ENCODE measurements around the gene RASSF1. TPM values are rescaled to one million over a fixed set of nuclear protein-coding genes. Genes with fewer than 3 reads are reported as not detected.

The RASSF1 gene
- total and polyA plus RNA-seq, 10 of the 15 experiments (the other 5 are each of a cell fraction or from before 2014, with no cell fraction given): 4.4 to 59.6 (median 37.2) TPM

- FAIRE-seq (no peak), ATAC-seq (no peak), DNase-seq (ENCODE audit: low read depth, low spot score) (no peak)
- Histone ChIP-seq H4K20me1 (ENCODE audit: control insufficient read depth, insufficient read depth) (no peaks in the 10 kb centered on the region), H3K27ac (ENCODE audit: control insufficient read depth, insufficient read depth) (peak overlapping the region; percentile 69; the same call in 1 of the 2 replicates), H3K9me3 (replicated peaks; ENCODE audit: control insufficient read depth, insufficient read depth, low read length) (no peaks in the 10 kb centered on the region), H3K4me1 (ENCODE audit: control insufficient read depth, insufficient read depth, low read length) (peaks cover 5% of the 10 kb centered on the region), H3K79me2 (ENCODE audit: control insufficient read depth, insufficient read depth, low read length) (peaks cover 14% of the 10 kb centered on the region), H3K4me2 (ENCODE audit: control insufficient read depth, insufficient read depth) (peak overlapping the region; percentile 93), H3K9ac (ENCODE audit: control insufficient read depth, insufficient read depth, low read length) (peak overlapping the region; percentile 98), H3K36me3 (ENCODE audit: control insufficient read depth in 2 of 2, insufficient read depth in 2 of 2, low read length in 1 of 2) (peaks cover 16 to 25% of the 10 kb centered on the region in 2 experiments), H3K4me3 (peak overlapping the region; percentile 90), H2AFZ (ENCODE audit: control insufficient read depth, low read depth, low read length) (no peak overlapping the region), H3K27me3 (replicated peaks in 1 of 2; ENCODE audit: control insufficient read depth in 2 of 2, insufficient read depth in 2 of 2, low read length in 1 of 2) (no peaks in the 10 kb centered on the region)
- ChIA-PET RAD21 (ENCODE audit: unreplicated experiment) (interaction anchor here (1.4 to 3.4 kb wide), 3 partner anchors 10 to 28 kb away, joined by 3 to 21 read pairs (median 8); partner anchors contain the start of genes HYAL3 and NAA80), SMC1A (ENCODE audit: uncharacterized antibody, unreplicated experiment) (interaction anchor here (1.1 to 1.9 kb wide), 3 partner anchors 10 to 28 kb away, joined by 3 to 20 read pairs (median 4); partner anchors contain the start of genes HYAL3 and NAA80), POLR2A (interaction anchor here (0.6 to 3.0 kb wide), 4 partner anchors 11 to 47 kb away, joined by 7 to 58 read pairs (median 13); partner anchors contain the start of genes CYB561D2, HYAL3, NAA80 and NPRL2), CTCF (interaction anchor here (1.0 to 2.0 kb wide), 5 partner anchors 9 to 80 kb away, joined by 3 to 12 read pairs (median 5); partner anchors contain the start of genes HYAL3 and NAA80)
- intact Hi-C loops (cut with micrococcal nuclease; ENCODE audit: unreplicated experiment) (no loop called here), in situ Hi-C loops (cut with MboI) (no loop called here)
- WGBS (ENCODE audit: insufficient coverage, insufficient replicate concordance, low lambda C conversion rate, missing lambda C conversion rate): 57% methylated on average over 4 of the region's 4 CpGs
- BruUV-seq (replicated peaks): no TSS peak
- TF ChIP-seq ZNF24 (IDR thresholded peaks at IDR 0.05) (no peak), ZBED1 (IDR thresholded peaks at IDR 0.05; ENCODE audit: borderline replicate concordance) (no peak), FOXK2 (IDR thresholded peaks at IDR 0.05) (no peak), SUPT20H (IDR thresholded peaks at IDR 0.05; ENCODE audit: borderline replicate concordance, control insufficient read depth, low read depth, low read length) (no peak), PBX3 (IDR thresholded peaks at IDR 0.05; ENCODE audit: insufficient replicate concordance, low read depth, low read length) (no peak), YY1 (IDR thresholded peaks at IDR 0.05; ENCODE audit: low read depth, low read length) (no peak), MLLT1 (IDR thresholded peaks at IDR 0.05) (no peak), ETV6 (conservative IDR thresholded peaks at IDR 0.05 in 1 of 2, IDR thresholded peaks at IDR 0.05 in 1 of 2; ENCODE audit: borderline replicate concordance in 1 of 2, low read depth in 1 of 2) (no peak), STAT1 (conservative IDR thresholded peaks at IDR 0.05) (no peak), ZZZ3 (IDR thresholded peaks at IDR 0.05; ENCODE audit: control insufficient read depth, insufficient read length, low read depth) (no peak), CREM (IDR thresholded peaks at IDR 0.05; ENCODE audit: low read depth) (no peak), SP1 (IDR thresholded peaks at IDR 0.05; ENCODE audit: low read depth, low read length) (no peak), DPF2 (IDR thresholded peaks at IDR 0.05) (no peak), ZNF207 (IDR thresholded peaks at IDR 0.05; ENCODE audit: borderline replicate concordance) (no peak), E4F1 (IDR thresholded peaks at IDR 0.05; ENCODE audit: borderline replicate concordance, partially characterized antibody) (no peak), TARDBP (IDR thresholded peaks at IDR 0.05; ENCODE audit: borderline replicate concordance) (no peak)
These were observed 13.5 kb downstream of the RASSF1 start for GRCh38 chr3:50327129-50327528.

Data from GM12878 (cell line).